HG03558 (cell line): ENCODE data around the gene ATCAY.
"Not testable (repeated sequence)": the region's sequence is repeated elsewhere in the genome, so short reads cannot be mapped to it uniquely, and the experiment has no call there.

Source experiments
- ATAC-seq: cut with Tn5 transposase; IDR thresholded peaks from one replicate; pipeline ENCODE4 v1.9.1; 2021; ENCODE audit warnings: moderate number of reproducible peaks; ENCODE audit not compliant: unreplicated experiment; ENCODE audit errors: extremely low read depth

The ATCAY gene

DNA sequence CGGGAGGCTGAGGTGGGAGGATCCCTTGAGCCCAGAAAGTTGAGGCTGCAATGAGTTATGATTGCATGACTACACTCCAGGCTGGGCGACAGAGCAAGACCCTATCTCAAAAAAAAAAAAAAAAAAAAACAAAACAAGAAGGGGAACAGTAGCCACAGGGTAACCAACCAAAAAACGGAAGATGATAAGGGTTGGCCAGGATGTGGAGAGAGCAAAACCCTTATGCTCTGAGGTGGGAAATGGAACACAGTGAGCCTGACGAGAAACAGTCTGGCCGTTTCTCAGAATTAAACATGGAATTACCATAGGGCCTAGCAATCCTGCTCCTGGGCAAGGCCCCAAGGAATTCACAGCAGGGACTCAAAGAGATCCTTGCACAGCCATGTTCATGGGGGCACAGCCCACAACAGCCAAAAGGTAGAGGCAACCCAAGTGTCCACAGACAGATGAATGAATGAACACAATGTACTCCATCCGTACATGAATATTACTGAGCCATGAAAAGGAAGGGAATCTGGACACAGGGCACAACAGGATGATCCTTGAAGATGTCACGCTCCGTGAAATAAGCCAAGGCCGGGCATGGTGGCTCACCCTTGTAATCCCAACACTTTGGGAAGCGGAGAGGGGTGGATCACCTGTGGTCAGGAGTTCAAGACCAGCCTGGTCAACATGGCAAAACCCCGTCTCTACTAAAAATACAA is 63.7 kb downstream of the ATCAY start:
- ATAC-seq, result no peak

DNA sequence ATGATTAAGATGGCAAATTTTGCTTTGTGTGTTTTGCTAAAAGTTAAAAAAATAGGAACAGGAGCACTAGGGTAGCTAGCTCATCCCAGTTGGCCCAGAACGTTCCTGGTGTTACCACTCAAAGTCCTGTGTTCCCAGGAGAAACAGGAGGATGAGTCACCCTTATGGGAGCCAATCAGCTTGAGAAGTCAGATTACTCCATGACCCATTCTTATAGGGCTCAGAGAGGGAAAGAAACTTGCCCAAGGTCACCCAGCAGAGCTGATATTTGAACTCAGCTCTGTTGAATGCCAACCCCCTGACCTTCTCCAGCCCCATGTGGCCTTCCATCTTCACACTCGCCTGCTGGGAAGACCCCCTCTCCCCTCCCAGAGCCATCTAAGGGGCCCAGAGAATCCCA is 65.4 kb downstream of the ATCAY start:
- ATAC-seq, result no peak

DNA sequence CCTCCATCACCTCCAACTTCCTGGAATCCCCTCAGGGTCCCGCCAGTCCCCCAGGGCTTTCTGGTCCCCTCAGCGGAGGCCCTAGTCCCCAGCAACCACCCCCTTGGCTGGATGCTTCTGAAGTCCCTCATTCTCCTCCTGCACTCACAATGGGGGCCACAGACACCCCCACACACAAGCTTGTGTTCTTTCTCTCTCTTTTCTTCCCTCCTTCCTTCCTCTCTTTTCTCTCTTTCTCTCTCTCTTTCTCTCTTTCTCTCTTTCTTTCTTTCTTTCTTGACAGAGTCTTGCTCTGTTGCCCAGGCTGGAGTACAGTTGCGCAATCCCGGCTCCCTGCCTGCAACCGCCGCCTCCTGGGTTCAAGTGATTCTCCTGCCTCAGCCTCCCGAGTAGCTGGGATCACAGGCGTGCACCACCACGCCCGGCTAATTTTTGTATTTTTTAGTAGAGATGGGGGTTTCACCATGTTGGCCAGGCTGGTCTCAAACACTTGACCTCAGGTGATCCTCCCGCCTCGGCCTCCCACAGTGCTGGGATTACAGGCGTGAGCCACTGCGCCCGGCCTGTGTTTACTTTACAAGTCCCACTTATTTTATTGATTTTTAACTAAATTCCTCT is 66.9 kb downstream of the ATCAY start:
- ATAC-seq, result not testable (repeated sequence)

DNA sequence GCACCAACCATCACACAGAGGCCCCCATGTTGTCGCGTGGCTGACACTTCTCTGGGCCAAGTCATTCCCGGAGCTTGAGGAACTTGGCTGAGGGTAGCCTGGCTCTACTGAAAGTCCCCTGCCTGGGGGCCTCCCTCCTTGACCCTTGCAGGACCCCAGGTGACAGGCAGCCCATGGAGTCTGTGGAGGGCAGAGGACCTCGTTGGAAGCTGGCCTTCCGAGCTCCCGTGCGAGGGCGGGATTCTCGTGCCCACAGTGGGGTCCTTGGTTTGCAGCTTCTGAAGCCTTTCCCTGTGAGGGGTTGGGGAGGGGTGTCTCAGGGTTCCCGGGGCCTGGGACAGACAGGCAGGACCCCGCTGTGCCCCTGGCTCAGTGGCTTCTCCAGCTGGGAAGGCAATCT is 68.8 kb downstream of the ATCAY start:
- ATAC-seq, result no peak

DNA sequence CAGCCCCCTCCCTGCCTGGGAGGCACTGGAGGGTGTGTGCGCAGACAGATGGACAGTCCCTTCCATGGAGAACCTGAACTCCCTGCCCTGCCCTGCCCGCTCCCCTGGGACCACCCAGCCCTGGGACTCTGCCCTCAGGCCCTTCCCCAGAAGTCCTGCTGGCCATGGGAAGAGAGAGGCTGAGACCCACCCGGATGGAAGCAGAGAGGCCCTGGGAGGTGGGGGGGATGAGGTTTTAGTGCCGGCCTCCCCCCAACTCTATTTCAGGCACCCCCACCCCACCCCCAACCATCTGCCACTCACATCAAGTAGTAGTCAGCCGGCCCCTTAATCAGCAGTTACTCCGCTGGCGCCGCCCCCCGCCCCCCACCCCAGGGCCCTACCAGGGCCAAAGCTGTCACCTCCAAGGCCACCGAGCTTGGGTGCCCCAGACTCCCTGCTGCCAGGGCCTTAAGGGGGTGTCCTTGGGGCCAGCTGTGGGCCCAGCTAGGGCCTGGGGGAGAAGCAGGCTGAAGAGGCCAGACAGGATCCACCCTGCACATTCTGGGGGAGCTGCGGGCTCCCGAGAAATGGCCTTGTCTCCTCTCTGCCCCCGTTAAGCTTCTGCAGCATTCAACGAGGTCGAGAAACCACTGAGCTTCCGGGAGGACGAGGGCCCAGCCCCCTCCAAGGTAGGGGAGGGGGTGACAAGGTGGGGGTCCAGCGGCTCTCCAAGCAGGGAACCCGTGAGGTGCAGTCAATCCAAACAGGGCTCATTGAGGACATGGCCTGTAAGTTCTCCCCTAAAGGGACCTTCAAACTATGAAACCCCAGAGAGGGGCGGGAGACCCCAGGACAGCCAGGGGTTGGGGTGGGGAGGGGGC is 69.7 kb downstream of the ATCAY start:
- no peak for ATAC-seq

DNA sequence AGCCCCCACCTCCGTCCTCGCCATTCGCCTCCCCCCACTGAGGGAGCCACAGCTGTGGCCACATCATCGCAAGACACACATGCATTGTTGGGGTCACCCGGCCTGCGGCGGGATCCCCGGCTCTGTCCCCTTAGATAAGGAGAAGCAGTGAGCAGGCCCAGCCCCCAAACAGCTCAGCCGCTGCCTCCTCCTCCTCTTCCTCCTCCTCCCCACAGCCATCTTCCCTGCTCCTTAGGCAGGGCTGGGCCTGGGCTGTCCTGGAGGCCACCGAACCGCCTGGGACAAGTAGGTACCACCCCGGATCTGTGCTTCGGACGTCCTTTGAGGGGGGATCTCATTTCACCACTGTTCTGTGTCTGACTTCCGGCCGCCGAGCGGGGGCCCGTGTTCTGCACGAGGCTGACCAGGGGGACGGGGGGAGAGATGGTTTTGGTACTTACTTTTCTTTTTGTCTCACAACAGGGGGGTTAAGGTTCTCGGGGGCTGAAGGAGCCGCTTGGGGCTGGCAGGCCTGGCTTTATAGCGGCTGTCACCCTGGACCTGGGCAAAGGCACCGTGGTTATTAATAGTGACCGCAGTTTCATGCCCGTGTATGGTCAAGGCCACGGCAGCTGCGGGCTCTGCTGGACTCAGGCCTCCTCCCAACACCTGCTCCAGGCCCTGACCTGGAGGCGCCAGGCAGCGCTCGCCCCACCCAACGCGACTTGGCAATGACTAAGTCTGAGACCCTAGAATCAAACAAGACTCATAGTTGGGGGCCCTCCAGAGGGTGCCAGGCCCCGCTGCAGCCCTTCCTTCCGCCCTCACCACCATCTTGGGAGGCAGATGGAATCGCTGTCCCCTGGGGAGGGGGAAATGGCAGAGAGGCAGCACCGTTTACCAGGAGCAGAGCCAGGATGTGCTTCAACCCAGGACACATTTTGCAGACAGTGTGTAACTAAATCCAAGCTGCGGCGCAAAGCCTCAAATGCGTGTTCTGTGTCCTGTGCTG is 70.7 kb downstream of the ATCAY start:
- ATAC-seq, result no peak

DNA sequence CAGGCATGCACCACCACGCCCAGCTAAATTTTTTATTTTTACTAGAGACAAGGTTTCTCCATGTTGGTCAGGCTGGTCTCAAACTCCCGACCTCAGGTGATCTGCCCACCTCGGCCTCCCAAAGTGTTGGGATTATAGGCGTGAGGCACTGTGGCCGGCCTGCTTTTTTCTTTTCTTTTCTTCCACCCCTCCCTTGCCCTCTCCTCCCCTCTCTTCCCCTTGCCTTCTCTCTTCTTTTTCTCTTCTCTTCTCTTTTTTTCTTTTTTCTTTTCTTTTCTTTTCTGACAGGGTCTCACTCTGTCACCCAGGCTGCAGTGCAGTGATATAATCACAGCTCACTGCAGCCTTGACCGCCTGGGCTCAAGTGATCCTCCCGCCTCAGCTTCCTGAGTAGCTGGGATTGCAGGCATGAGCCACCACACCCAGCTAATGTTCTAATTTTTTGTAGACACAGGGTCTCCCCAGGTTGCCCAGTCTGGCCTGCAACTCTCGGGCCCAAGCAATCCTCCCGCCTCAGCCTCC is 72.3 kb downstream of the ATCAY start:
- not testable (repeated sequence) for ATAC-seq

DNA sequence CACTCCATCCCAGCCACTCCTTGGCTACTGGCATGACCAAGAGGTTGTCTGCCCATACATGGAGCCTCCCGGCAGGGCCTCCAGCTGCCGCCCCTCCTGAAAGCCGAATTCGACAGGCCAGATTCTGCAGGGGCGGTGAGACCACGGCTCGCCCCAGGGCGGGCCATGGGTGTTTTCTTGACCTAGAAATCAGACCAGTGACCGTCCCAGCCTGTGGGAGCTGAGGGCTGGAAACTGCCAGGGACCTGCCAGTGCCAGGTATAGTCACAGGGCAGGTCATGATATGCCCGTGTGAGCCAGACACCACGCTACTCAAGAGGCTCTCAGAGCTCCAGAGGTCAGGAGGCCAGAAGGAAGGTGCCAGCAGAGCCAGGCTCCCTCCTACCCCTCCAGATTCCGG is 73.6 kb downstream of the ATCAY start:
- no peak for ATAC-seq

DNA sequence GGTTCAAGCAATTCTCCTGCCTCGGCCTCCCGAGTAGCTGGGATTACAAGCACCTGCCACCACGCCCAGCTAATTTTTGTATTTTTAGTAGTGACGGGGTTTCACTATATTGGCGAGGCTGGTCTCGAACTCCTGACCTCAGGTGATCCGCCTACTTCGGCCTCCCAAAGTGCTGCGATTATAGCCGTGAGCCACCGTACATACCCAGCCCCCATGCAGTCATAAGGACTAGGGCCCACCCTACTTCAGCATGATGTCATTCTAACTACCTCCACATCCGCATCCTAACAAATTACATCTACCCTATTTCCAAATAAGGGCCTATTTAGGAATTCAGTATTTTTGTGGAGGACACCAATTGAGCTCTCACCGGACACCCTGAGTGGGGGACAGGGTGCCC is 74.8 kb downstream of the ATCAY start:
- ATAC-seq, result not testable (repeated sequence)

DNA sequence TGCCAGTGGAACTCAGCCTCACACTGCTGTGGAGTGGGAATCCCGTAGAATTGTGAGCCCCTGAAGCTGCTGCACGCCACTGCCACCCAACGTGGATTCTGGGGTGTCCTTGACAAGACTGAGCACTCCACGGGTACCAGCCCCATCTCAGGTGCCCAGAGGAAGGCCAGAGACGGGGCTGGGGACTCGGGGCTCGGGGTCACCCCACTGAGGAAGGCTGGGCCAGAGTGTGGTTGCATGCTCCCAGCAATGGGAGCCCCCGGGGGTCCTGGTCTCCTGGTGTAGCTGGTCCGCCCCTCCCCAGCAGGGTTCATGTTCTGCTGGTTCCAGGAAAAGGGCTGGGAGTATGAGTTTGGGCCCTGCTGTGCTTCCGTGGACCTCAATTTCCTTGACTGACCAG is 75.2 kb downstream of the ATCAY start:
- ATAC-seq, result no peak

DNA sequence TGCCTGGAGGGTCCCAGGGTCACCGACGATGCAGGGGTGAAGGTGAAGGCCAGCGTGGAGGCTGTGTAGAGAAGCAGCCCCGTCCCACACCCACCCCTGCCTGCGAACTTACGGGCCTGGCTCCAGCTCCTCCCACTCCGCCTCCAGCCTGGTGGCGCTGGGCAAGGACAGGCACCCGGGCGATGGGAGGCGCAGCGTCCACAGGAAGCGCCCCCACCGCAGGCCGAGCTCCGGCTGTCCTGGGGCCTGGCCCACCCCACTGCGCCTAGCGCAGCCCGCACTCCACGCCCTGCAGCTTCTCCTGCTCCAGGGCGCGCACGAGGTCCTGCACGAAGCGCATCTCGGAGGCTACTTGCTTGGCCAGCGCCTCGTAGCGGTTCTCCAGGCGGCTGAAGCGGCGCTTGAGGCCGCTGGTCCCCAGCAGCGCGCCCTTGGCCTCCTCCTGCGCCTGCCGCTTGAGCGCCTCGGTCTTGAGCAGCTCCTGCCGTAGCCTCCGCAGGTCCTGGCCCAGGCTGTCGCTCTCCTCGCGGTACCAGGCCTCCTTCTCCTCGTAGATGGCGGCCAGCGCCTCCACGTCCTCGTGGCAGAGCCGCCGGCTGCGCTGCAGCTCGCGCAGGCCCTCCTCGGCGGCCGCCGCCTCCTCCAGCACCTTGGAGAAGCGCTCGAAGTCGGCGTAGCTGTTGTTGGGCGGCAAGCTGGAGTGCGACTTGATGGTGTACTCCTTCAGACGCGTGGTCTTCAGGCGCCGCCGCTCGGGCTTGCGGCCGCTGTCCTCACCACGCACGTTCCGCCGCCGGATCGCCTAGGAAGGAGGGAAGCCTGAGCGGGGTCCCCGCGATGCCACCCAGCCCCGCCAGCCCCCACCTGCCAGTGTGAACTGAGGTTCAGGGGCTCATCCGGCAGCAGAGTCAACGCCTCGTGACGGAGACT is 78.6 kb downstream of the ATCAY start:
- ATAC-seq, result no peak

DNA sequence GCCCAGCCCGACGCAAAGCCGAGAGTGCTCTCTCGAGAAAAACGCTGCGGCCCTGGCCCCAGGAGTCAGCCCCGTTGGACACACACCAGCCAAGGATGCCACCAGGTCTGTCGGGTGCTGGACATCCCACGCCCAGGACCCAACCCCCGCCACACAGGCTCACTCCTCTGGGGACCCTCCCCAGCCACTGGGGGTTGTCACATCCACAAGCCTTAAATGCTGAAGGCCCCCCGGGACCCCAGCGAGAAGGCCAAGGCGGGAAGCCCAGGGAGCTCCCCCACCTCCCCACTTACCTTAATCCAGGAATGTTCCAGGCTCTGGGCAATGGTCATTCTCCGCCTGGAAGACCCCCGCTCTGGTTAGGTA is 79.3 kb downstream of the ATCAY start:
- no peak for ATAC-seq

DNA sequence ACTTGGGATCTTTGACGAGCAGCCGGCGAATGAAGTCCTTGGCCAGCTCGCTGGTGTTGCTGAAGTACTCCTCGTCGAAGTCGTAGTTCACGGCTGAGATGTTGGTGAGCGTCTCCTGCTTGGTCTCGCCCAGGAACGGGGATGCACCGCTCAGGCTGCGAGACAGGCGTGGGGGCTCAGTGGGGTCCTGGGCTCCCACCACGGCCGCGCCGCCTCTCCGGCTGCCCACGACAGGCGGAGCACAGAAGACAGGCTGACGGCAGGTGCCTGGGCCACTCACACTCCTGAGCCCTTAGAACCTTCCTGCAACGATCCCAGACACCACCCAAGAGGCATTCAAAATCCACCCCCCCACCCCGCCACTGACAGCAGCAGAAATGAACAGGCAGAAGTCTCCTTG is 80.5 kb downstream of the ATCAY start:
- ATAC-seq, result no peak

DNA sequence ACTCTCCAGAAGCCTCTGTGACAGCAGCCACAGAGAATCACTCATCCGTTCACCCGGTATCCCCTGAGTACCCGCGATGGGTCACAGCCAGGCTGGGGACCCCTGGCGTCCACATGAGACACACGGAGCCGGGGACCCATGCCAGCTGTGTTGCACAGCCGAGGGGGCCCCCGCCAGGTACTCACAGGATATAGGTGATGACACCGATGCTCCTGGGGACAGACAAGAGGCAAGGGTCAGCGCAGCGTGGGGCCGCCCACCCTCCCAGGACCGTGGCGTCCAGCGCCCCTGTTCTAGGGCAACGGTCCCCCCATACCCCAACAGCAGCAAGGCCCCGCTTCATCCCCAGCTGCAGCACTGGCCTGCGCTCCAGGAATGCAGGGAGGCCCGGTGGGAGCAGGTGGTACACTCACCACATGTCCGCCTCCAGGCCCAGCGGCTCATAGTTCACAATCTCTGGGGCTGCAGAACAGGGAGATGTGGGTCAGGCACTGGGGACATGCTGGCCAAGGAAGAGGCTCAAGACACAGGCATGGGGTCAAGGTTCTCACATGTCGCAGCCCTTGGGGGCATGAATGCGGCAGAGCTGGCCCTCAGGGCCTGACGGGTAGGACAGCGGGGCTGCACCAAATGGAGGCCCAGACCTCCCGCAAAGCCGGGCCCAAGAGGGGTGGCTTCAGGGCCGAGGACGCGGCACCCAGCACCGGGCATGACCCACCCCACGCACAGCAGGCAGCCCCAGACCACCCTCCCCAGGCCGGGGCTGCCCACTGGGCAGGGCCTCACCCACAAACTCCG is 83.2 kb downstream of the ATCAY start:
- ATAC-seq, result no peak

DNA sequence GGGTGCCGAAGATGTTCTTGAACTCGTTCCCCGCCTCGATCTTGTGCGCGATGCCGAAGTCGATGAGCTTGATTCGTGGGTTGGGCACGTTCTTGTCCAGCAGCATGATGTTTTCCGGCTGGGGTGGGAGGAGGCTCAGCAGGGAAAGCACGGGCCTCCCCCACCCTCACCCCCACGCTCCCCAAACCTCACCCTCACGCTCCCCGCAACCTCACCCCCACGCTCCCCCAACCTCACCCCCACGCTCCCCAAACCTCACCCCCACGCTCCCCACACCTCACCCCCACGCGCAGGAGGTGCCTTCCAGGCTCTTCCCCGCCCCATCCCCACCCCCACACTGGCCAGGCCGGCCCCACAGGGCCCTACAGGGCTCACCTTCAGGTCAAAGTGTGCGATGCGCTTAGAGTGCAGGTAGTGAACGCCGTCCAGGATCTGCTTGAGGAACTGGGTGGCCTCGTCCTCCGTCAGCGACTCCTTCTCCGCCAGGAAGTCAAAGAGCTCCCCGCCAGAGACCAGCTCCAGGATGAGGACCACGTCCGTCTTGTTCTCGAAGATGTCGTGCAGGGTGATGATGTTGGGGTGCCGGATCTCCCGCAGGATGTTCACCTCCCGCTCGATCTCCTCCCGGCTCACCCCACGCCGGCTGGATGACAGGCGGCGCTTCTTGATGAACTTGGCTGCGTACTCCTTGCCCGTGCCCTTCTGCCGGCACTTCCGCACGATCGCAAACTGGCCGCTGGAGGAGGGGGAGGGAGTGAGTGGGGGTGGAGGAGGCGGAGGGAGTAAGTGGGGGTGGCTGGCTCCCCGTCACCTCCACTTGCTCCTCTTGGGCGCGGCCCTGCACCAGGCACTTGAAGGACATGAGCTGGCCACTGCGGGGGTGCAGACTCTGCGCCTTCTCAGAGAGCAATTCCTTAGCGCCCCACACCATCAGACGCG is 84.0 kb downstream of the ATCAY start:
- no peak for ATAC-seq

DNA sequence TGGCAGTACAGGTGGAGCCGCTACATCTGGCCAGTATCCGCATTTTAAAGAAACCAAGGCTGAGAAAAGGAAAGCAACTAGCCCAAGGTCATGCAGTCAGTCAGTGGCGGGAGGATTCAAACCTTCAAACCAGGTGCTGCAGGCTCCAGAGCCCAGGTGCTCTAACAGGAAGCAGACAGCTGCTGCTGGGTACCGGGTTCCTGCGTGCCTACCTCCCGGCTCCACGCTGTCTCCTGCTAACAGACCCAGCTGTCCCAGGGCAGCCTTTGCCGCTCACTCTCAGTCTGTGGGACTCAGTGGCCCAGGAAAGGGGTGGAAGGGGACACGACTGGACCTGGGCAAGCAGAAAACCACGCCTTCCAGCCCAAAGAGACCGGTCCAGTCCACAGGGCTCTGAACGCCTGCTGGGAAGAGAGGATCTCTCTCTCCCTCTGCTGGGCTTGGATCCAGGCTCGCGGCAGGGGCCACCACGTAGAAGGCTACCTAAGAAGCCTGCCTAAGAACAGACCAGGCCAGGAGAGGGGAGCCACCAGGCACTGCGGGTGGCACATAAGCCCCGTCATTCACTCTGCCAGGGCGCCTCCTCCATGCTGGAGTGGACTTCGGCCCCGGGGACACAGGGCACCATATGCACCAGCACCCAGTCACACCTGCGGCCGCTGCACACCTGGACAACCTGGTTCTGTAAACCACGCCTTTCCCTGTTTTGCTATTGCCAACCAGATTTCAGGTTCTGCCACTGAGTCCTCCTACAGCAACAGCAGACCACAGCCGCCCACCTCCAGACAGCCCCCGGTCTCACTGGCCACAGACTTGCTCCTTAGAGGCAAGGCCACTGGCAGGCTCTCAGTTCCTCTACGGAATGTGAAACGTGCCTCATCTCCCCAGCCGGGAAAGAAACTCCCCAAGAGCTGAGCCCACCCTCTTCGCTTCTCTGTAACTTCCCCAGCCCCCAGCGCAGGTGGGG is 85.8 kb downstream of the ATCAY start:
- ATAC-seq, result no peak
